ENCODE measurements around the gene C2CD3. TPM values are rescaled to one million over a fixed set of nuclear protein-coding genes. Genes with fewer than 3 reads are reported as not detected.
A peak's percentile ranks its signal among the peaks of the same experiment; 100 is the strongest.

Gene C2CD3
- total RNA-seq, result 10 to 100 TPM; 16.8 to 50.3 (median 29.0) TPM

DNA sequence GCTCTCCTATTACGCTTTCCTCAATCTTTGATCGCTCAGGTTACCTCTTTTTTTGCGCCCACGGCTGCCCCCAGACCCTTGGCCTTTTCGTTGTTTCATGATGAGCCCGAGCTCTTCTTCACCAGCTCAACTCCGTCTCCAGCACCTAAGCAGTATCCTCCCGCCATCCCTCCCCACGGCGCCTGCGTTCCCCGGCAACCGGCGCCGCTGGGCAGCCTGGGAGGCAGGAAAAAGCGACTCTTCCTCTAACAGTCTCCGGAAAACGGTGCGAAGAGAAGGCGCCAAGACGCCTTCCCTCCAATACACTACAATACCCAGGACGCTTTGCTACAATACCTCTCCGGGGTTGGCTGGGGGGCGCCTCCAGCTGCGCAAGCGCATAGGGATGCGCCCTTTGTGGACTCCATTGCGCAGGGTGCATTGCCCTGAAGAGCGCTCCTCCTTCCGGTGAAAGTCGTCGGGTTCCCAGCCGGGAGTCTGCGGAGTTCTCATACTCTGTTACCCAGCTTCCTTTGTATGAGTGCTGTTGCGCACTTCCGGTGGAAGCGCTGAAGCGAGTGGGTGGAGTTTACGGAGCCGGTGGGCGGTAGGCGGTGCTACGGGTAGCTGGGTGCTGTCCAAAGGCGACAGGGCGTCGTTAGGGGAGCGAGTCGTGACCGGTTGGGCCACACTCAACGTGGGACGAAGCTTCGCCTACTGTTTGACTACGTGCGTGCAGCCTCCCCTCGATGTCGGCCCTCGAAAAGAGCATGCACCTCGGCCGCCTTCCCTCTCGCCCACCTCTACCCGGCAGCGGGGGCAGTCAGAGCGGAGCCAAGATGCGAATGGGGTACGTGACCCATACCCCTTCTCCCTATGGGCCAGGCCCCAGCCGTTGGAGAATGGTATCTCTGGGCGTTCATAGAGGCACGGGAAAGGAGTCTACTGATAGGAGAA lies at the start of gene C2CD3, which contains the start of gene PPME1:
TSS of gene C2CD3 (minus strand) at position 309 of the 936 bp plus-strand sequence. CDS start at position 99, 210 bp downstream.
TSS of gene PPME1 (plus strand) at position 596 of the 936 bp plus-strand sequence. CDS start at position 729, 133 bp downstream.
- Histone ChIP-seq H3K9me3 (no peaks in the 10 kb centered on the region), H3K4me3 (peak within 1 kb of the TSS; percentile 52 to 77 (median 70)), H3K27me3 (no peaks in the 10 kb centered on the region), H3K27ac (peak within 1 kb of the TSS; percentile 74 to 83 (median 76)), H3K36me3 (peaks cover 0 to 20% (median 0%) of the 10 kb centered on the region in 3 donors), H3K4me1 (peaks cover 0 to 22% (median 4%) of the 10 kb centered on the region in 4 donors)
- peak; percentile 97 to 99 (median 97) for DNase-seq
- TF ChIP-seq POLR2A (IDR thresholded peaks at IDR 0.05) (peak; percentile 60 to 82), CTCF (IDR thresholded peaks at IDR 0.05) (peak in 5 of 6 experiments; percentile 0 to 32 (median 21))

DNA sequence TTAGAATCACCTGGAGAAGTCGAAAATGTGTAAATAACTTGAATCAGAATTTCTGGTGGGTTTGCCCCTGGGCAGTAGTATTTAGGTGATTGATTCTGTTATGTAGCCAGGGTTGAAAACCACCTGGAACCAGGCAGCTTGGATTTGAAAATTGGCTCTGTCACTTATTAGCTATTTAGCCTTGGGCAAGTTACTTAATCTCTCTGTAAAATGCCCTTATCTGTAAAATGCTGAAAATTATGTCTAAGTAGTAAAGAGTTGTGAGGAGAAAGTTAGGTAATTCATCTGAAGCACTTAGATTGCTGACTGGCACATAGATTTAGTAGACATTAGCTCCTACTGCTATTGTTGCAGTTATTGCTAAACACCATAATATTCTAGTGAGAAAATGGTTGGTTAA lies 49.6 kb upstream of the C2CD3 start:
- no peaks in the 10 kb centered on the region for H3K4me1 ChIP-seq
- DNase-seq, result no peak
- H3K27ac ChIP-seq, result no peak overlapping the region
- H3K9me3 ChIP-seq, result no peaks in the 10 kb centered on the region
- H3K27me3 ChIP-seq, result no peaks in the 10 kb centered on the region
- H3K36me3 ChIP-seq, result peaks cover 0 to 4% (median 0%) of the 10 kb centered on the region in 3 donors
- H3K4me3 ChIP-seq, result no peak overlapping the region
- TF ChIP-seq POLR2A (IDR thresholded peaks at IDR 0.05) (no peak), CTCF (IDR thresholded peaks at IDR 0.05) (no peak)

DNA sequence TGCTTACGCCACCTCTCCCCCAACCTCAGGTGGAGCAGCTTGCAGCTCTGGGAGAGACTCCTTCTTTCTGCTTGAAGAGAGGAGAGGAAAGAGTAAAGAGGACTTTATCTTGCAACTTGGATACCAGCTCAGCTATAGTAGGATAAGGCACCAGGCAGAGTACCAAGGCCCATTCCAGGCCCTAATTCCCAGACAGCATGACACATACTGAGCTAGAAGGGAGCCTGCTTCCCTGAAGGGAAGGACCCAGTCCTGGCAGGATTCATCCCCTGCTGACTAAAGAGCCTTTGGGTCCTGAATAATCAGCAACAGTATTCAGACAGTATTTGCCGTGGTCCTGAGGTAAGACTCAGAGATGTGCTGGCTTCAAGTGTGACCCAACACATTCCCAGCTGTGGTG lies 41.7 kb upstream of the C2CD3 start:
- no peak for DNase-seq
- Histone ChIP-seq H3K4me3 (no peak overlapping the region), H3K27ac (no peak overlapping the region), H3K4me1 (no peaks in the 10 kb centered on the region), H3K9me3 (no peaks in the 10 kb centered on the region), H3K36me3 (peaks cover 0 to 23% (median 0%) of the 10 kb centered on the region in 3 donors), H3K27me3 (no peaks in the 10 kb centered on the region)
- TF ChIP-seq CTCF (IDR thresholded peaks at IDR 0.05) (no peak), POLR2A (IDR thresholded peaks at IDR 0.05) (no peak)

GRCh38 chr11:74208507-74208906 lies 37.7 kb upstream of the C2CD3 start:
- Histone ChIP-seq H3K4me1 (no peaks in the 10 kb centered on the region), H3K36me3 (peaks cover 0 to 41% (median 0%) of the 10 kb centered on the region in 3 donors), H3K27ac (no peak overlapping the region), H3K27me3 (no peaks in the 10 kb centered on the region), H3K9me3 (no peaks in the 10 kb centered on the region), H3K4me3 (no peak overlapping the region)
- DNase-seq, result no peak
- no peak for TF ChIP-seq POLR2A (IDR thresholded peaks at IDR 0.05)
- TF ChIP-seq CTCF (IDR thresholded peaks at IDR 0.05), result no peak

DNA sequence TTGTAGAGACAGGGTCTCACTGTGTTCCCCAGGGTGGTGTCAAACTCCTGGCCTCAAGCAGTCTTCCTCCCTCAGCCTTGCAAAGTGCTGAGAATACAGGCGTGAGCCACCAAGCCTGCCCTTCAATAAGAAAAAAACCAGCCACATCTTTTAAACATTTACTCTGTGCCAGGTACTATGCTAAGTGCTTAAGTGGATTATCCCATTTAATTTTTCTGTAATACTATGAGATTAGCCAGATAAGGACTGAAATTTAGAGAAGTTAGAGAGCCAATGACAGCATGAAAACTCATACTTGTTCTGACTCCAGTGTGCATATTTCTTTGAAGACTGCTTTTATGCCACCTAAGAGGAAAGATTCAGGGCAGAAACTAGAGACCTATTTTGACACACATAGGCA lies 35.9 kb upstream of the C2CD3 start:
- no peaks in the 10 kb centered on the region for H3K27me3 ChIP-seq
- H3K27ac ChIP-seq, result no peak overlapping the region

More for the DNA sequence above, 35.9 kb upstream of the C2CD3 start:
- H3K9me3 ChIP-seq, result no peaks in the 10 kb centered on the region
- no peak for TF ChIP-seq POLR2A (IDR thresholded peaks at IDR 0.05)
- TF ChIP-seq CTCF (IDR thresholded peaks at IDR 0.05), result no peak
- H3K4me1 ChIP-seq, result no peaks in the 10 kb centered on the region
- no peak overlapping the region for H3K4me3 ChIP-seq
- DNase-seq, result no peak
- peaks cover 0 to 41% (median 0%) of the 10 kb centered on the region in 3 donors for H3K36me3 ChIP-seq
